HUDEP-2 (cell line): ENCODE results near the gene NOLC1.

Experiments
- DNase-seq, 76 experiments: peaks; one replicate each; lab custom pipeline; 2025; ENCODE audit not compliant: unreplicated experiment in 76 of 76; lab: John Stamatoyannopoulos, UW

The NOLC1 gene

DNA sequence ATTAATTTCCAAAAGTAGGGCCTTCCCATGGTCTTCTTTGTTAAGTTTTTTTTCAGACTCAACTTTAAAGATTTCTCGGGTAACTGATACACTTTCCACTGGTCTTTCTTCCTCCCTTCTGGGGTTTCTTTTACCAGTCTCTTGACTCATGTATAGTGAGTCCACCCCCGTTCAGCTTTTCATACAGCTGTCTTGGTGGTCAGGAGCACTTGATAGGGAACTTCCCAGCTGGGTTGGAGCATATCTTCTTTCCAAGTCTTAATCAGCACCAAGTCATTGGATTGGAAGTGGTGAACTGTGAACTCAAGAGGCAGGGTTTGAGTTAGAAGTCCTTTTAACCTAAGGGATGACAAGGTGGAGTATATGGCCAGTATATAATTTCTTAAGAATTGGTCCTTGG, 44.7 kb downstream of the NOLC1 start:
- DNase-seq = no peak

DNA sequence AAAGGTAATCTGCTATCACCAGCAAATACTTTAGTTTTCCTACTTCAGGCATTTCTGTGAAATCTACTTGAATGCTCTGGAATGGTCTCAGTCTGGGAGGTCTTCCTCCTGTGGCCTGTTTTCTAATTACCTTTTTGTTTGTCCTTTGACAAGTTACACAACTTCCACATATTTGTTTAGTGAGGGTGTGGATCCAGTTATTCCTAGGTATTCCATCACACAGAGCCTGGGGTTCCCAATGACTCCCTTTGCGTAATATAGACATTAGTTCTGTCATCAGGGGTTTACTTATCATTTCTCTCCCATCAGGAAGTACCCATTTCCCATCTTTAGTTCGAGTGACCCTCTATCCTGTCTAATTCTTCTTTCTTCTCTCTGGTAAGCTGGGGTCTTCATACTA, 45.8 kb downstream of the NOLC1 start:
- no peak for DNase-seq

DNA sequence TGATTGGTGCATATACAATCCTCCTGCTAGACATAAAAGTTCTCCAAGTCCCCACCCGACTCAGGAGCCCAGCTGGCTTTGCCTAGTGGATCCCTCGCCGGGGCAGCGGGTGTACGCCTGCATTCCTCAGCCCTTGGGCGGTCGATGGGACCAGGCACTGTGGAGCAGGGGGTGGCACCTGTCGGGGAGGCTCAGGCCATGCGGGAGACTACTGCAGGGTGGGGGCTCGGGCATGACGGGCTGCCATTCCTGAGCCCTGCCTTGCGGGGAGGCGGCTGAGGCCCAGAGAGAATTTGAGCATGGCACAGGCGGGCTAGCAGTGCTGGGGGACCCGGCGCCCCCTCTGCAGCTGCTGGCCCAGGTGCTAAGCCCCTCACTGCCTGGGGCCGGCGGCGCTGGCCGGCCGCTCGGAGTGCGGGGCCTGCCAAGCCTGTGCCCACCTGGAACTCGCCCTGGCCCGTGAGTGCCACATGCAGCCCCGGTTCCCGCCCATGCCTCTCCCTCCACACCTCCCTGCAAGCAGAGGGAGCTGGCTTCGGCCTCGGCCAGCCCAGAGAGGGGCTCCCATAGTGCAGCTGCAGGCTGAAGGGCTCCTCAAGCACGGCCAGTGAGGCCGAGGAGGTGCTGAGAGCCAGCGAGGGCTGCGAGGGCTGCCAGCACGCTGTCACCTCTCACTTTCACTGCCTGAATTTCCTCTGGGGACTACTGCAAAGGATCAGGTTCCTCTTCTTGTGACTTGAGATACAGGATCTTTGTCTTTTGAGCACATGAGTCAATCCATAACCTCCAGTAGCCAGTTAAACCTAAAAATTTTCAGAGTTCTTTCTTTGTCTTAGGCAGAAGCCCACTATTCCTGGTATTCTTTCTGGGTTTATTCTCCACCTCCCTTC, 48.8 kb downstream of the NOLC1 start:
- DNase-seq = no peak

DNA sequence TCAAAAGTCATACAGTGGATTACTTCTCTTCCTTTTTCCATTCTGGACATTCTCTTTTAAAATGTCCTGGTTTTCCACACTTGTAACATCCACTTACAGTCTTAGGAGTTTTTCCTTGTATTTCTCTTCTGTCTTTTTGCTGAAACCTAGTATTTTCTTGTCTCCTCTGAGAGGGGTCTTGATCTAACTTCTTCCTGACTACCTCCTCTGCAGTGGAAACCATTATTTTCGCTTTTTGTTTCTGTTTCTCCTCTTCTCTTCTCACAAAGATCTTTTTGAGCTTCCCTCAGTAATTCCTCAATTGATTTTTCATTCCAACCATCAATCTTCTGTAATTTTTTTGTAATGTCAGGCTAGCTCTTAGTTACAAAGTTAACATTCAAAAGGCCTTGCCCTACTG, 50.2 kb downstream of the NOLC1 start:
- no peak for DNase-seq

DNA sequence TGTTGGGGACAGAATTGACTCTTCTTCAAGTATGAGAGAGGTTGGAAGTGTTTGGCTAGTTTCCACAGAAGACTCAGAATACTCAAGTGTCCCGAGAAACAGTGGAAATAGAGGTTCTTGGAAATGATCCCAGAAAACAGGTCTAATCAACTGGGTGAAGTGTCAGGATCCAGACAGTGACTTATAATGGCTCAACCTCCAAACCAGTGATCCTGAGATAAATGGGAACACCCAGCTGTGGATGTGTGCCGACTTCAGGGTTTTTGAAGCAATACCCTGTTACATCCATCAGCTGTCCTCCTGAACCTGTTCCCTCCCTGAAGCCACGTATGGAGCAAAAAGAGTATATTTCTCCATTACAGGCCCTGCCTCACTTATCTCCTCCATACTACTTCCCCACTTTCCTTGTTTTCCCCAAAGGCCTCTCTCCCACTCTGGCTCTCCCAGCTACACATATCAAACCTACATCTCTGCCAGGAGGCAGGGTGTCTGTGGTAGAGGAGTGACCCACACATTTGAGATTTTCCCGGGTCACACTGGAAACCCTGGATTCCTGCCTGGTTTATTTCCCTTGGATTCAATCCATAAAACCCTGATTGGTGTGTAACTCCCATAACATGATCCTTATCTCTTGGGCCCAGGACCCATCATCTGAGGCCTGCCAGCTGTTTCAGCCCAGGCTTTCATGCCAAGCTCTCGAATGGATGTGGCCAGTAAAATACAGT, 56.3 kb downstream of the NOLC1 start:
- no peak for DNase-seq

DNA sequence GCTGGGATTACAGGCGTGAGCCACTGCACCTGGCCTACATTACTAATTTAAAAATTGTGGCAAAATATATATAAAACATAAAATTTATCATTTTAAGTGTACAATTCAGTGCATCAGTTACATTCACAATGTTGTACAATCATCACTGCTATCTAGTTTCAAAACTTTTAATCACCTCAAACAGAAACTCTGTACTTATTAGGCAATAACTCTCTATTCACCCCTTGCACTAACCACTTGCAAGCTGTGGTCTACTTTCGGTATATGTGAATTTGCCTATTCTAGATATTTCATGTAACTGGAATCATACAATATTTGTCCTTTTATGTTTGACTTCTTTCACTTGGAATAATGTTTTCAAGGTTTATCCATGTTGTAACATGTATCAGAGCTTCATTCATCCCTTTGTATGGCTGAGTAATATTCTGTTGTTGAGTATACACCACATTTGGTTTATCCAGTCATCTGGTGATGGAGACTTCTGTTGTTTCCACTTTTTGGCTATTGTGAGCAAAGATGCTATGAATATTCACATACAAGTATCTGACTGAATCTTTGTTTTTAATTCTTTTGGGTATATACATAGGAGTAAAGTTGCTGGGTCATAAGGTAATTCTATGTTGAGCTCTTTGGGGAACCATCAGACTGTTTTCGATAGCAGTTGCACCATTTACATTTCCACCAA, 59.6 kb downstream of the NOLC1 start:
- DNase-seq = no peak
